ENCODE measurements around the gene GNL1. TPM values are rescaled to one million over a fixed set of nuclear protein-coding genes. Genes with fewer than 3 reads are reported as not detected.

GNL1 gene
- total RNA-seq, 3 donors from 2014 or later (not counting 1 experiment from before 2014, with no cell fraction given), result 137 to 208 (median 187) TPM

- Mint-ChIP-seq H3K9me3 (no peaks in the 10 kb centered on the region), H3K4me3 (no peak overlapping the region), H3K27me3 (ENCODE audit: low read depth in 2 of 2) (no peaks in the 10 kb centered on the region), H3K4me1 (peaks cover 32 to 34% of the 10 kb centered on the region in 2 donors), H3K27ac (peak overlapping the region; percentile 65 to 69), H3K36me3 (peaks cover 8% of the 10 kb centered on the region)
- Histone ChIP-seq H3K27ac (ENCODE audit: low read length) (peak overlapping the region; percentile 28), H3K4me1 (ENCODE audit: control insufficient read depth, insufficient read depth, low read length) (peaks cover 30% of the 10 kb centered on the region), H3K27me3 (ENCODE audit: control insufficient read depth, insufficient read depth, low read length) (no peaks in the 10 kb centered on the region), H3K4me3 (ENCODE audit: low read length) (no peak overlapping the region), H3K36me3 (ENCODE audit: control insufficient read depth, insufficient read depth, low read length) (peaks cover 19% of the 10 kb centered on the region), H3K9me3 (ENCODE audit: control insufficient read depth, insufficient read depth, low read length) (no peaks in the 10 kb centered on the region)
- WGBS (ENCODE audit: insufficient coverage), result 65% methylated on average over 3 of the region's 3 CpGs
- DNase-seq (peak in 1 of 2 donors; percentile 68), ATAC-seq (peak; percentile 30 to 41 (median 33))
- TF ChIP-seq CTCF (IDR thresholded peaks at IDR 0.05), result no peak
- intact Hi-C loops (cut with micrococcal nuclease), result loop anchor here (1.0 to 5.0 kb wide), 2 partner anchors 61 to 73 kb away; partner anchors contain the start of genes MRPS18B and PPP1R10
Measured at GRCh38 chr6:30543821-30544220, 12.5 kb downstream of the GNL1 start.

- TF ChIP-seq CTCF (IDR thresholded peaks at IDR 0.05), result no peak
- ATAC-seq (no peak), DNase-seq (peak in 1 of 2 donors; percentile 27)
- no peak overlapping the region for H3K4me3 ChIP-seq (ENCODE audit: low read length)
- H3K9me3 ChIP-seq (ENCODE audit: control insufficient read depth, insufficient read depth, low read length), result no peaks in the 10 kb centered on the region
- H3K27me3 Mint-ChIP-seq (ENCODE audit: low read depth in 2 of 2), result no peaks in the 10 kb centered on the region
- intact Hi-C loops (cut with micrococcal nuclease), result loop anchor here (5.0 kb wide), 1 partner anchor 74 kb away; the partner anchor contains the start of genes MRPS18B and PPP1R10
- WGBS (ENCODE audit: insufficient coverage), result 100% methylated on average over 1 of the region's 1 CpG
- H3K27ac ChIP-seq (ENCODE audit: low read length), result peak overlapping the region; percentile 32
- no peaks in the 10 kb centered on the region for H3K27me3 ChIP-seq (ENCODE audit: control insufficient read depth, insufficient read depth, low read length)
- H3K4me1 ChIP-seq (ENCODE audit: control insufficient read depth, insufficient read depth, low read length), result peaks cover 30% of the 10 kb centered on the region
- H3K36me3 ChIP-seq (ENCODE audit: control insufficient read depth, insufficient read depth, low read length), result peaks cover 17% of the 10 kb centered on the region
- peaks cover 32 to 34% of the 10 kb centered on the region in 2 donors for H3K4me1 Mint-ChIP-seq
- no peaks in the 10 kb centered on the region for H3K9me3 Mint-ChIP-seq
- peak overlapping the region; percentile 69 to 81 for H3K27ac Mint-ChIP-seq
- peak overlapping the region; percentile 86 for H3K4me3 Mint-ChIP-seq
- H3K36me3 Mint-ChIP-seq, result no peaks in the 10 kb centered on the region
Measured at GRCh38 chr6:30542915-30543314, 13.4 kb downstream of the GNL1 start.

GRCh38 chr6:30542404-30542725 is 13.9 kb downstream of the GNL1 start:
- peak; percentile 13 to 74 for DNase-seq
- Mint-ChIP-seq H3K27ac (peak overlapping the region; percentile 69 to 81), H3K36me3 (no peaks in the 10 kb centered on the region), H3K9me3 (no peaks in the 10 kb centered on the region), H3K4me3 (peak overlapping the region; percentile 86), H3K4me1 (peaks cover 32 to 34% of the 10 kb centered on the region in 2 donors), H3K27me3 (ENCODE audit: low read depth in 2 of 2) (no peaks in the 10 kb centered on the region)
- WGBS (ENCODE audit: insufficient coverage), result 0% methylated on average over 3 of the region's 4 CpGs
- peak; percentile 28 to 54 (median 31) for ATAC-seq
- no peak for TF ChIP-seq CTCF (IDR thresholded peaks at IDR 0.05)
- Histone ChIP-seq H3K27me3 (ENCODE audit: control insufficient read depth, insufficient read depth, low read length) (no peaks in the 10 kb centered on the region), H3K4me3 (ENCODE audit: low read length) (peak overlapping the region; percentile 4), H3K36me3 (ENCODE audit: control insufficient read depth, insufficient read depth, low read length) (peaks cover 17% of the 10 kb centered on the region), H3K9me3 (ENCODE audit: control insufficient read depth, insufficient read depth, low read length) (no peaks in the 10 kb centered on the region), H3K27ac (ENCODE audit: low read length) (peak overlapping the region; percentile 32), H3K4me1 (ENCODE audit: control insufficient read depth, insufficient read depth, low read length) (peaks cover 30% of the 10 kb centered on the region)
- intact Hi-C loops (cut with micrococcal nuclease), result loop anchor here (5.0 kb wide), 1 partner anchor 75 kb away; the partner anchor contains the start of genes MRPS18B and PPP1R10

All from natural killer cell (primary cell).